HG03378 (cell line): ENCODE results near the gene BHLHE23.
"Not testable (repeated sequence)": the region's sequence is repeated elsewhere in the genome, so short reads cannot be mapped to it uniquely, and the experiment has no call there.

Experiments
- ATAC-seq: cut with Tn5 transposase; IDR thresholded peaks from one replicate; pipeline ENCODE4 v1.9.1; 2021; ENCODE audit warnings: mild to moderate bottlenecking, moderate library complexity; ENCODE audit not compliant: unreplicated experiment

BHLHE23 gene

GRCh38 chr20:62962891-62963613 is 43.7 kb downstream of the BHLHE23 start:
- no peak for ATAC-seq

GRCh38 chr20:62962221-62962879 is 44.4 kb downstream of the BHLHE23 start:
- no peak for ATAC-seq

- ATAC-seq, result no peak
Measured at GRCh38 chr20:62961799-62962198, 45.0 kb downstream of the BHLHE23 start.

- no peak for ATAC-seq
Measured at GRCh38 chr20:62961310-62961783, 45.4 kb downstream of the BHLHE23 start.

- ATAC-seq, result not testable (repeated sequence)
Measured at GRCh38 chr20:62960446-62961309, 46.1 kb downstream of the BHLHE23 start.

GRCh38 chr20:62959998-62960436 is 46.7 kb downstream of the BHLHE23 start:
- no peak for ATAC-seq

- no peak for ATAC-seq
Measured at GRCh38 chr20:62959101-62959971, 47.4 kb downstream of the BHLHE23 start.

GRCh38 chr20:62958388-62959100 is 48.2 kb downstream of the BHLHE23 start:
- no peak for ATAC-seq

- no peak for ATAC-seq
Measured at GRCh38 chr20:62957136-62958117, 49.3 kb downstream of the BHLHE23 start.

- ATAC-seq, result no peak
Measured at GRCh38 chr20:62956387-62957135, 50.2 kb downstream of the BHLHE23 start.
